HG03432 (cell line): ENCODE results near the gene GGTLC2.
"Not testable (repeated sequence)": the region's sequence is repeated elsewhere in the genome, so short reads cannot be mapped to it uniquely, and the experiment has no call there.

Experiments
- ATAC-seq: cut with Tn5 transposase; IDR thresholded peaks from one replicate; pipeline ENCODE4 v1.9.1; 2021; ENCODE audit warnings: mild to moderate bottlenecking, moderate library complexity; ENCODE audit not compliant: unreplicated experiment

Gene GGTLC2

DNA sequence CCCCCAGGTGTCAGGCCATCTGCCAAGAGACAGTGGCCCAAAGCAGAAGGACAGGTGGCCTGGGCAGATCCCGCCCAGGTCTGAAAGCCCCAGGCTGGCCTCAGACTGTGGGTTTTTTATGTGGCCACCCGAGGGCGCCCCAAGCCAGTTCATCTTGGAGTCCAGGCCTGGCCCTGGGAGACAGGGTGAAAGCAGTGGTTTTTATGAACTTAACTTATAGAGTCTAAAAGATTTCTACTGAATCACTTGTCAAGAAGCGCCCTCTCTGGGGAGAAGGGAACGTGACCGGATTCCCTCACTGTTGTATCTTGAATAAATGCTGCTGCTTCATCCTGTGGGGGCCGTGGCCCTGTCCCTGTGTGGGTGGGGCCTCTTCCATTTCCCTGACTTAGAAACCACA lies 8.2 kb upstream of the GGTLC2 start:
- ATAC-seq, result not testable (repeated sequence)

DNA sequence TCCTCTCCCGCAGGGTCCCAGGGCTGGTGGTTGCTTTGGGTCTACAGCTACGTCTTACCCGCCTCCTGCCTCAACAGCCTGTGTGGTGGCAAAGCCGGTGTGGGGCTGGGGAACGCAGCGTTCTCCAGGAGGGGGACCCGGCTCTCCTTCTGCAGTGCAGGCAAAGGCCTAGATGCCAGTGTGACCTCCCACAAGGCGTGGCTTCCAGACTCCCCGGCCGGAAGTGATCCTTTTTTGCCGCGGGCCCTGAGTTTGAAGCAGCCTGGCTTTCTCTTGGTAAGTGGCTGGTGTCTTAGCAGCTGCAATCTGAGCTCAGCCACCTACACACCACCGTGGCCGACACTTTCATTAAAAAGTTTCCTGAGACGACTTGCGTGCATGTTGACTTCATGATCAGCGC lies 6.1 kb upstream of the GGTLC2 start:
- ATAC-seq, result not testable (repeated sequence)

DNA sequence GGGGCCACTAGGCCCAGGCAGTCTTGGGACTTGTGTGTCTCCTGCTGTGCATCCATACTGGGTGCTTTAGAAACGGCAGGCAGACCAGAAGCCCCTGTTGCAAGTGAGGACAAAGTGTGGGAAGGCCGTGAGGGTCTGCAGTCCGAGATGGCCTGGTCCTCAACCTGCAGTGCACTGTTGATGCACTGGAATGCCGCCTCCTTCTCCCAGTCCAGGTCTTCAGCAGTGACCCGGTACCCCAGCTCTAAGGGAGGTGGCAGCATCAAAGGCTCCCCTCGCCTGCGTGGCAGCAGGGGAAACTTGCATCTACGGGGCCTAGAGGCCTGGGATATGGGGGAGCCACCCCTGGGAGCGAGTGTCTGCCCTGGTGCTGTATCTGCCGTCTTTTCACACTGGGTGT lies 2.2 kb upstream of the GGTLC2 start:
- not testable (repeated sequence) for ATAC-seq

DNA sequence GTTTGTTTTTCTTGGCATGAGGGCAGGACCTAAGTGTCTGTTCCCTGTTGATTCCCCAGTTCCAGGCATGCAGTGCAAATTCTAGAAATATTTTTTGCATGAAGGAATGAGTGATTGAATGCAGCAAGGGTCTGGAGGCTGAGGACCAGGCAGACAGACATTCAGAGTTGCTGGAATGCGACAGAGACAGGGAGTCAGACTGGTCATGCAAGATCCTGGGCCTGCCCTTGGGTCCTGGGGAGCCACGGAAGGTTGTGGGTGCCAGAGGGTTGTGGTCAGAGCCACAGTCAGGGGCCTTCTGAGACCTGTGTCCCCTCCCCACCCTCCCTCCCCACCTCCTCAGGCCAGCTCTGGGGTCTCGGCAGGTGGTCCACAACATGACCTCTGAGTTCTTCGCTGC lies 1.6 kb downstream of the GGTLC2 start:
- ATAC-seq, result not testable (repeated sequence)

DNA sequence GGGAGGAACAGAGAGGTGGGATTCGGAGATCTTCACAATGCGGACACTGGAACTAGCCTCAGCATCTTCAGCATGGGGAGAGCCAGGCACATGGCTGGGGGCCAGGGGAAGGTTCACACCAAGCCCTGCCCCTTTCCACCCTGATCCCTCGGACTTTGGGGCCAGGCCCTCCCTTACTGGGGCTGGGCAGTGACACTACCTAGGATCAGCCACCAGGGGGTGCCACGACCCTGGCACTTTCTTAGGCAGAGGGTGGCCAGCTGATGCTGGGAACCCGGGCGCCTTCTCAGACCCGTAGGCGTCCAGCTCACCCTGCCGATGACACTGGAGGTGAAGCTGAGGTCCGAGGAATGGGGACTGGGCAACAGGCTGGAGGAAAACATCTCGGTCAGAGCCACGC lies 3.5 kb downstream of the GGTLC2 start:
- ATAC-seq, result not testable (repeated sequence)

DNA sequence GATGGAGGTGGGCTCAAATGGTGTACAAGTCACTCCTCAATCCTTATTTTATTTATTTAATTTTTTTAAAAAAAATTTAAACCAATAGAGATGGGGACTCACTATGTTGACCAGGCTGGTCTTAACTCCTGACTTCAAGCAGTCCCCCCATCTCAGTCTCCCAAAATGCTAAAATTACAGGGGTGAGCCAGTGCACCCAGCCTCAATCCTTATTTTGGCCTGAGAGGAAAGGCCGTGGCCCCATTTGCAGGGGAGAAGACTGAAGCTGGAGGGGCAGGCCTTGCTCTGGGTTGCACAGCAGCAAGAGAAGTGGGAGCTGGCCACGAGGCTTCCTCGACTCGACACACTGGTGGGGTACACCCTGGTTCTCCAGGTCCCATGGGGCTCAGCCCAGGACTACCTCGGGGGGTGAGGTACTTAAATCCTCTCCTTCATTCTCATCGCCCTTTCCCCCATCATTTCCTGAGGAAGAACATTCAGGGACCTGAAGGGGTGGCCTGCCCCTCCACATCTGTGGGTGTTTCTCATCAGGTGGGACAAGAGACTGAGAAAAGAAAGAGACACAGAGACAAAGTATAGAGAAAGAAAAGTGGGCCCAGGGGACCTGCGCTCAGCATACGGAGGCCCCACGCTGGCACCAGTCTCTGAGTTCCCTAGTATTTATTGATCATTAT lies 4.6 kb downstream of the GGTLC2 start:
- ATAC-seq, result not testable (repeated sequence)

DNA sequence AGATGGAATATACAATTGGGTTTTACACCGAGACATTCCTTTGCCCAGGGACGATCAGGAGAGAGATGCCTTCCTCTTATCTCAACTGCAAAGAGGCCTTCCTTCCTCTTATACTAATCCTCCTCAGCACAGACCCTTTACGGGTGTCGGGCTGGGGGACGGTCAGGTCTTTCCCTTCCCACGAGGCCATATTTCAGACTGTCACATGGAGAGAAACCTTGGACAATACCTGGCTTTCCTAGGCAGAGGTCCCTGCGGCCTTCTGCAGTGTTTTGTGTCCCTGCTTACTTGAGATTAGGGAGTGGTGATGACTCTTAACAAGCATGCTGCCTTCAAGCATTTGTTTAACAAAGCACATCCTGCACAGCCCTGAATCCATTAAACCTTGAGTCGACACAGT lies 5.3 kb downstream of the GGTLC2 start:
- not testable (repeated sequence) for ATAC-seq

DNA sequence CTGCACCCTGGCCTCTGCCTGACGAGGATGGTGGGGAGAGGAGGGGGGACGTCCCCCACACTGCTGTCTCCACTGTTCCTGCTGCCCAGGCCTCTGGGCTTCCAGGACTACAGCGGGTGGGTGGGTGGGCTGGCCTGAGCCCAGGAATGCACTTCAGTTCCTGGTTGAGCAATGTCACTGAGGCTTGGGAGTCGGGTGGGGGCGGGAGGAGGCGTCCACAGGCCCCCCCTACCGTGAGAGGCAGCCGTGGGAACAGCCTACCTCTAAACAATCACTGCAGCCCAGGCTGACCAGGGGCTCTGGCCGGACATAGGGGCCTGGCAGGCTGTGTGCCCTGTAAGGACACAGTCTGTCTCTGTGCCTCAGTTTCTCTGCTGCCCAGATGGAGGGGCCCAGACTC lies 6.0 kb downstream of the GGTLC2 start:
- not testable (repeated sequence) for ATAC-seq

DNA sequence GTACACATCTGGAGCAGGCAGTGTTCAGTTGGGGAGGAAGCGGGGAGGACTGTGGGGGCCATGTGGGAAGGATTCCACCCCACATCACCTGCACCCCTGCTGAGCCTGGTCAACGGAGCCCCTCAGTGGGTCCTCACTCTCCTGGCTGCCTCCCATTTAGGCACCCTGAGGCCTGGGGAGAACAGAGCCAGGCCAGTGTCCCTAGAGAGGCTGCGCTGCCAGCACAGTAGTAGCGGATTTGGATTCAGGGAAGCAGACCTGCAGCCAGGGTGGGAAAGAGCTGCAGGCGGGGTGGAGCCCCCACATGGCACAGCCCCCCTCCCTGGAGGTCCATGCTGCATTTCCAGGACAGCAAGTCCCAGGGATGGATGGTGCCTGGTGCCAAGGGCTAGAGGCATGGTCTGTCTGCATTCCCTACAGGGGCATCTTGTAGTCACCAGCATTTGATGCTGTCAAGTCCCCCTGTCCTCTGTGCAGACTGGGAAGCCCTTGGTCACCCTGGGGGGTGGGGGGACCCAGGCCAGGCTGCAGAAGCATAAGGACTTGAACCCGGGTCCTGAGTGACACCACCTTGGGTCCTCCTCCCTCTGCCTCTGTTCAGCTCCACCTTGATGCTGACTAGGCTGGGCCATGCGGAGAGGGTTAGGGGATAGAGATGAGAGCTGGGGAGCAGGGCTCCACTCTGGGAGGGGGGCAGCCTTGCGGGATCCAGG lies 6.5 kb downstream of the GGTLC2 start:
- ATAC-seq, result not testable (repeated sequence)

DNA sequence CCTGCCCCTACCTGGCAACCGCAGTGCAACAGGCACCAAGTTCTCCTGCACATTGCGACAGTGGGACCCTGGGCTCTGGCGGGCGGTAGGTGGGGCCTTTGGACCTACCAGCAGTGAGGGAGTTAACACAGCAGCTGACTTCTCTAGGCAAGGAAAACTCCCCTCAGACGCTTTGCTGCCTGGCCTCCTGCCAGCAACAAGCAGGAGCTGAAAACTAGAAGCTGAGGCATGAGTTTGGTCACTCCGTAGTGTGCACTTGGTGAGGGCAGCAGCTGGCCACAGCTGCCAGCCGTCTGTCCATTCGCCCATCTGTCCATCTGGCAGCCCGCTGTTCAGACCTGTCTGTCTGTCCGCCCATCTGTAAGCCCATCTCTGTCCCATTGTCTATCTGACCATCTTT lies 7.2 kb downstream of the GGTLC2 start:
- ATAC-seq, result not testable (repeated sequence)

DNA sequence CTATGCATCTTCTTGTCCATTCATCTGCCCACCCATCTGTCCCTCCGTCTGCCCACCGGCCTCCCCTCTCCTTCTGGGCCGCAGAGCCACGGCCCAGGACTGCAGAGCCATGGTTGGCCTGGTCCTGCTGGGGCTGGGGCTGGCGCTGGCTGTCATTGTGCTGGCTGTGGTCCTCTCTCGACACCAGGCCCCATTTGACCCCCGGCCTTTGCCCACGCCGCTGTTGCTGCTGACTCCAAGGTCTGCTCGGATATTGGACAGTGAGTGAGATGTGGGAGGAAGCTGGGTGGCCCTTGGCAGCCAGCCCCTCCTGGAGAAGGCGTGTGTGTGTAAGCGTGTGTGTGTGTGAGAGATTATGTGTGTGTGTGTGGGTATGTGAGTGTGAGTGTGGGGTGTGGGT lies 7.7 kb downstream of the GGTLC2 start:
- ATAC-seq, result not testable (repeated sequence)

DNA sequence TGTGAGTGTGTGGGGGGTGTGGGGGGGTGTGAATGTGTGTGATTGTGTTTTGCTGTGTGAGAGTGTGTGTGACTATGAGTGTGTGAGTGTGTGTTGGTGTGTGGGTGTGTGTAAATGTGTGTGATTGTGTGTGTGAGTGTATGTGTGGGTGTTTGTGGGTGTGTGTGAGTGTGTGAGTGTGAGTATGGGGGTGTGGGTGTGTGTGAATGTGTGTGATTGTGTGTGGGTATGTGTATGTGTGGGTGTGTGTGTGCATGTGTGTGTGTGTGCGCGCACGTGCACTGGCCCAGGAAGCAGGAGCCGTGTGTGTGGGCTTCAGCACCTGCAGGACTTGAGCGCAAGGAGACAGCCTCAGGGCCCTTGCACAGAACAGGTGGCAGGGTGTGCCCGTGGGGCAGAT lies 8.2 kb downstream of the GGTLC2 start:
- not testable (repeated sequence) for ATAC-seq

DNA sequence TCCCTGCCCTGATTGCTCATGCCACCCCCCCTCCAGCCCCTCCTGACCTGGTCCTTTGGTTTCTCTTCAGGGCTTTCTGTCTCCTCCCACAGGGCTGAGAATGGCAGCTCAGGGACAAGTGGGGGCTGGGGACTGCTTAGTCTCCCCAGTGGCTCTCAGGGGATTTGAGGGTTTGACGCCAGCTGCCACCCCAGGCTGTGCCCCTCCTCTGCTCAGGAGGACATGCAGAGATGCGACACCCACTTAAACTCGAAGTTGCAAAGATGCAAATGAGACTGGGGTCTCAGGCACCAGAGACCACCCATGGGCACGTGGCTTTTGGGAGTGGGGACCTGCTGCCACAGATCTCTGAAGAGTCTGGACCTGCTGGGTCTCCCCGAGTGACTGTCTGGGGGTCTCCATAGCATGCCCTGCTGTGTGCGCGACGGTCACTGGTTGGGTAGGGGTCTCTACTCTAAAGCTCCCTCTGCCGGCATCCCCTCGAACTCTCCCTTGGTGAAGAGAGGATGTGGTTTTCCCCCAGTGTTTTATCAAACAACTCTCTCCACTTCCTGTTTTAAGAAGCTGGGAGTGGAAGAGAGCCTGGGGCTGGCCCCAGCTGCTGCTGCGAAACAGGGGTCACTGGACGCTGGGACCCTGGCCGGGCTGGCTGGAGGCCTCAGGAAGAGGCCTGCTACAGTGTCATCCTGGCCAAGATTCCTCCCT lies 9.4 kb downstream of the GGTLC2 start:
- not testable (repeated sequence) for ATAC-seq

DNA sequence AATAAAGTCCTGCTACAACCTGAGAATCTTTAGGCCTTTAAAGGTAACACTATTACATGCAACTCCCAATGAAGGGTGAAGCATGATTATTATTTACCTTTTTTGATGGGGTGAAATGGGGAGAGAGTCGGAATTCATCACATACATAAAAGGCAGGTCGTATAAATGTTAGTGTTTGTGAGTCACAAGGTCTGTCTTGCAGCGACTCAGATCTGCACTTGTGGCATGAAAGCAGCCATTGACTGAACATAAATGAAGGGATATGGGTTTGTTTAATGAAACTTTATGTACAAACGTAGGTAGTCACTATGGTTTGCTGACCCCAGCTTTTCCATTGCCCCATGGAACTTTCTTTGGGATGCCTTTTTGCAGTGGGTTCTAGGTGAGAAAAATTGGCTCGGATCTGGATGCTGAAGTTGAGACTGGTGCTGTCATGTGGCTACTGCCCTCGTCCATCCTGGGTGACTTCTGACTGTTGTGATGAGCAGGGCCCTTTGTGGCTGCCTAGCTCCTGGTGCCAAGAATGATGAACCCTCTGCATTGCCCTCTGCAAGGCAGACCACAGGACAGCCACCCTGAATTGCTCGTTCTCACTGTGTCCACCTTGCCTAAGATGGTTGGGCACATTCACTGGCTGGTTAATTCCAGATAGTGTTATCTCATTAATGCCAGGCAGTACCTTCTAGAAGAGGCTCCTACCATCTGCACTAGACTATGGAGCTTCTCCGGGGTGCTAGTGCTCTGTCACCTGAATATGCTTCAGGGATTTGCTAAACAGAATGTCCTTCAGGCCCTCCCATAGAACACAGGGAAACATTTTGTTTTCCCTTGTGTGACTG lies 11.3 kb downstream of the GGTLC2 start:
- ATAC-seq, result no peak

DNA sequence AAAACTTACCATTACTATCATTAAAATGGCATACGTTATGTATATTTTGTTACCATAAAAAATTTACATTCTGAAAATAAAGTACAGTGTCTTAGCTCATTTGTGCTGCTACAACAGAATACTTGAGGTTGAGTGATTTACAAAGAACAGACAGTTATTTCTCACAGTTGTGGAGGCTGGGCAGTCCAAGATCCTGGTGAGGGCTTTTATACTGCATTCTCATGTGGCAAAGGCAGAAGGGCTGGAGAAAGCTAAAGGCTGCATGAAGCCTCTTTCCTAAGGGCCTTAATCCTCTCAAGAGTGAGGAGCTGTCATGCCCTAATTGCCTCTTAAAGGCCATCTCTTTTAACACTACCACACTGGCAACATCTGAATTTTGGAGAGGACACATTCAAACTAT lies 13.3 kb downstream of the GGTLC2 start:
- no peak for ATAC-seq

DNA sequence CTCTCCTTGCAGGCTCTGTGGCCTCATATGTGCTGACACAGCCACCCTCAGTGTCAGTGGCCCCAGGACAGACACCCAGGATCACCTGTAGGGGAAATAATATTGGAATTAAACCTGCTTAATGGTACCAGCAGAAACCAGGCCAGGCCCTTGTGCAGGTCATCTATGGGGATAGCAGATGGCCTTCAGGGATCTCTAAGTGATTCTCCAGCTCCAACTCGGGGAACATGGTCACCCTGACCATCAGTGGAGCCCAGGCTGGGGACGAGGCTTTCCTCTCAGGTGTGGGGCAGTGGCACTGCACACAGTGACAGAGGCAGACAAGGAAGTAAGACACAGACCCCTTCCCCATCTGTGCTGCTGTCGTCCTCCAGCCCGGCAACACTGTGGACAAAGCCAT lies 16.9 kb downstream of the GGTLC2 start:
- ATAC-seq, result no peak

DNA sequence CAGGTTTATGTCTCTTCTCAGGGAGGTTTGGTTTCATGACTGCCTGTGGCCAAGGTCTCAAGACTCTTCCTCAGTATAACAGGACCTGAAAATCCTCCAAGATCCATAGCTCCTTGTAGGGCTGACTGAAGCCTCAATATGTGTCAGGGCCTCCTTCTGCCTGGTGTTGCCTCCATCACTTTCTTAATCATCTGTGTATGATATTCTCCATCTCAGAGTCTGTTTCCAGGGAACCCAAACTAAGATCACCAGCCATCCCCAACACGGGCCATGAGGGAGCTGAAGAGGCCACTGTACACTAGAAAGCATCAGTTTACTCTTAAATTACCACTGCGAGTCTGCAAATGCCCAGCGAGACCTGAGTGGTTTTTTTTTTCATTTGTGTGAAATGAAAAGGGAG lies 17.7 kb downstream of the GGTLC2 start:
- no peak for ATAC-seq

DNA sequence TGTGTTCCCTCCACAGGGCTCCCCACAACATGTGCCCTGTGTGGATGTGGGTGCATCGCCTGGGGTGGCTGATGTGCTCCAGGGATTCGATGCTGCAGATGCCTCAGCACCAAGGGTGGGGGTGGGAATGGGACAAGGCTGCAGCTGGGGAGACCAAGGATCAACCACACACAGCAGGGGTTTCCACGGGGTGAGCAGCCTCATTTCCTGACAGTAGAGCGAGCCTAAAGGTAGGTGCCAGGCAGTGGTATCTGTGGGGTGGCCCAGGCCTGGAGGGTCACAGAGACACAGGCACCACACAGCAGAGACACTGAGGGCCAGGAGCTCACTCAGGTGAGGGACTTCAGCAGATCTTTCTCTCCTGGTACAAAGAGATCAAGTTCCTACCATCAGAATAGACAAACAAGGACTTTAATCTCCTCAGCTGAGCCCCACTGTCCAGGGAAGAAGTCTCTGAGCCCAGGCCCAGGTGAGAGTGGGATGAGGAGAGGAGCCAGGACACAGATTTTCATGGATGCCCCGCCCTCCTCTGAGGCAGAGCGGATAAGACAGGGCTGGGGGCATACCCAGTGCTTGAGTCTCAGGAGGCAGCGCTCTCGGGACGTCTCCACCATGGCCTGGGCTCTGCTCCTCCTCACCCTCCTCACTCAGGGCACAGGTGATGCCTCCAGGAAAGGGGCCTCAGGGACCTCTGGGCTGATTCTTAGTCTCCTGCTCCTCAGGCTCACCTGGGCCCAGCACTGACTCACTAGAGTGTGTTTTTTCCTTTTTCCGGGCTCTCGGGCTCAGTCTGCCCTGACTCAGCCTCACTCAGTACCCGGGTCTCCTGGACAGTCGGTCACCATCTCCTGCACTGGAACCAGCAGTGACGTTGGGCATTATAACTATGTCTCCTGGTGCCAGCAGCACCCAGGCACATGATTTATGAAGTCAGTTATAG lies 19.7 kb downstream of the GGTLC2 start:
- no peak for ATAC-seq

DNA sequence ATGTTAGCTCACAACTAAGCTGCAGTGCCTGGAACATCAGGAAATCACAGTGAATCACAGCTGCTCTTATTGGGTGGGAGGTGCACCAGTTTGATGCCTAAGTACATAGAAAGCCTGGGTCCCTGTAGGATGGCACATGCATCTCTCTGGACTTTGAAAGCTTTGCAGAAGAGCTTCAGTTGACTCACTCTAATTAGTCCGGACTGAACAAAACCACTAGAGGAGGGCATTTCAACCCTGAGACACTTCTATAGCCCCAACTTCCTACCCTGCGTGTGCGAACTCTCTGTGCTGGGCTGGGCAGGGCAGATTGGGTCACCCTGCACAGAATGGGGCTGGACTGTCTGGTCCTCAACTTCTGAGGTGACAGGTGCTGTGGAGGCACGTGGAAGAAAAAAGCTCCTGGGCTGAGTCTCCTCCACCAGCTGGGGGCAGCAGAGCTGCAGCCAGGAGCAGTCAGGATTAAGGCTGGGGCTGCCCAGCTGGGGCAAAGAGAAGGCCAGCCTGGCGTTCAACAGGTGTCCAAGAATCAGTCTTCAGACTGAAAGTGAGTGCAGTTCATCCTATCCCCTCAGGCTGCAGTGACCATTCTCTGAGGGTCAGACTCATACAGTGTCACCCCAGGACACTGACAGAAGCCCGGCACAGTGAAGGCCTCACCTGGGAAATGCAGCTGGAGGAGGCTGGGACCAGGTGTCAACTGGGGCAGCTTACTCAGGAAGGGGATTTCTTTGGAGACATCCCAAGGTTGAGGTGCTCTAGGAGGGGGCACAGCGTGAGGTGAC lies 22.1 kb downstream of the GGTLC2 start:
- no peak for ATAC-seq
